Measurements from ENCODE around the gene OSBPL10. TPM values are rescaled to one million over a fixed set of nuclear protein-coding genes. Genes with fewer than 3 reads are reported as not detected.
"Not testable (repeated sequence)": the region's sequence is repeated elsewhere in the genome, so short reads cannot be mapped to it uniquely, and the experiment has no call there.

OSBPL10 gene
- polyA plus RNA-seq, 1 donor from 2014 or later = 2.0 TPM

DNA sequence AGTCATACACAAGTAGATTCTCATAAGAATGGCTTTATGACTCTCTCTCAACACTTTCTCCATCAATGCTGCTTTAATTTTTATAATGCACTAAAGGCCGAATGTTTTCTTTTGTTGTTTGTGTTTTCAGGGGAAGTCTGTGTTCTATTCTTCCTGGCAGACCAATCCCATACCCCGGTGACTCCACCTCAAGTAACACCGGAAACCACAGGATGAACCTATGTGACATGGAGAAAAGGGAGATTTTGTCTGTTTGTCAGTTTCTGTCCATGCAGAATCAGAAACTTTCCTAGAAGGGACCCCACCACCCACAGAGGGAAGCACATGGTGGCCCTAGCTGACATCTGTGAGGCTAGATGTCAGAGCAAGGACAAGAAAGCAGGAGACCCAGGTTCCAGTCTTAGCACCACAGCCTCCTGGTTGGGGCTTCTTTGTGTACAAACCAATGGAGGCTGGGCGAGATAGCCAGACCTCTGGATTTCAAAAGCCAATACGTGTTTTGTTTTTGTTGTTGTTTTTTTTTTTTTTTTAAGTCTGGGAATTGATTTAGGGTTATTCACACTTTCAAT, 109.0 kb downstream of the OSBPL10 start:
- Histone ChIP-seq H3F3A (ENCODE audit: insufficient read depth, low read length, poor library complexity, severe bottlenecking) (no peaks in the 10 kb centered on the region), H2AFZ (ENCODE audit: low read depth, low read length) (no peak overlapping the region), H4K20me1 (ENCODE audit: insufficient read depth) (no peaks in the 10 kb centered on the region), H3K4me2 (ENCODE audit: low read length) (no peak overlapping the region), H3K27ac (ENCODE audit: low read length) (no peak overlapping the region), H3K9ac (ENCODE audit: low read length) (no peak overlapping the region), H3K36me3 (ENCODE audit: insufficient read depth, low read length) (no peaks in the 10 kb centered on the region), H3K4me3 (ENCODE audit: low read length) (no peak overlapping the region), H3K27me3 (ENCODE audit: insufficient read depth, low read depth, low read length) (no peaks in the 10 kb centered on the region), H3K9me3 (ENCODE audit: low read length) (no peaks in the 10 kb centered on the region), H3K9me2 (ENCODE audit: insufficient read depth, low read length) (no peaks in the 10 kb centered on the region), H3K79me2 (replicated peaks; ENCODE audit: insufficient read depth, low read length) (no peaks in the 10 kb centered on the region)
- TF ChIP-seq CTCF (IDR thresholded peaks at IDR 0.05; ENCODE audit: poor library complexity, severe bottlenecking) (no peak), RAD21 (conservative IDR thresholded peaks at IDR 0.05) (no peak), EZH2 (IDR thresholded peaks at IDR 0.05; ENCODE audit: borderline replicate concordance, insufficient read depth, low read length, poor library complexity, severe bottlenecking) (no peak), SMC3 (conservative IDR thresholded peaks at IDR 0.05; ENCODE audit: poor library complexity) (no peak)
- TF ChIP-seq, protein P1, sequence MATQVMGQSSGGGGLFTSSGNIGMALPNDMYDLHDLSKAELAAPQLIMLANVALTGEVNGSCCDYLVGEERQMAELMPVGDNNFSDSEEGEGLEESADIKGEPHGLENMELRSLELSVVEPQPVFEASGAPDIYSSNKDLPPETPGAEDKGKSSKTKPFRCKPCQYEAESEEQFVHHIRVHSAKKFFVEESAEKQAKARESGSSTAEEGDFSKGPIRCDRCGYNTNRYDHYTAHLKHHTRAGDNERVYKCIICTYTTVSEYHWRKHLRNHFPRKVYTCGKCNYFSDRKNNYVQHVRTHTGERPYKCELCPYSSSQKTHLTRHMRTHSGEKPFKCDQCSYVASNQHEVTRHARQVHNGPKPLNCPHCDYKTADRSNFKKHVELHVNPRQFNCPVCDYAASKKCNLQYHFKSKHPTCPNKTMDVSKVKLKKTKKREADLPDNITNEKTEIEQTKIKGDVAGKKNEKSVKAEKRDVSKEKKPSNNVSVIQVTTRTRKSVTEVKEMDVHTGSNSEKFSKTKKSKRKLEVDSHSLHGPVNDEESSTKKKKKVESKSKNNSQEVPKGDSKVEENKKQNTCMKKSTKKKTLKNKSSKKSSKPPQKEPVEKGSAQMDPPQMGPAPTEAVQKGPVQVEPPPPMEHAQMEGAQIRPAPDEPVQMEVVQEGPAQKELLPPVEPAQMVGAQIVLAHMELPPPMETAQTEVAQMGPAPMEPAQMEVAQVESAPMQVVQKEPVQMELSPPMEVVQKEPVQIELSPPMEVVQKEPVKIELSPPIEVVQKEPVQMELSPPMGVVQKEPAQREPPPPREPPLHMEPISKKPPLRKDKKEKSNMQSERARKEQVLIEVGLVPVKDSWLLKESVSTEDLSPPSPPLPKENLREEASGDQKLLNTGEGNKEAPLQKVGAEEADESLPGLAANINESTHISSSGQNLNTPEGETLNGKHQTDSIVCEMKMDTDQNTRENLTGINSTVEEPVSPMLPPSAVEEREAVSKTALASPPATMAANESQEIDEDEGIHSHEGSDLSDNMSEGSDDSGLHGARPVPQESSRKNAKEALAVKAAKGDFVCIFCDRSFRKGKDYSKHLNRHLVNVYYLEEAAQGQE (IDR thresholded peaks at IDR 0.05; ENCODE audit: borderline replicate concordance) = no peak

DNA sequence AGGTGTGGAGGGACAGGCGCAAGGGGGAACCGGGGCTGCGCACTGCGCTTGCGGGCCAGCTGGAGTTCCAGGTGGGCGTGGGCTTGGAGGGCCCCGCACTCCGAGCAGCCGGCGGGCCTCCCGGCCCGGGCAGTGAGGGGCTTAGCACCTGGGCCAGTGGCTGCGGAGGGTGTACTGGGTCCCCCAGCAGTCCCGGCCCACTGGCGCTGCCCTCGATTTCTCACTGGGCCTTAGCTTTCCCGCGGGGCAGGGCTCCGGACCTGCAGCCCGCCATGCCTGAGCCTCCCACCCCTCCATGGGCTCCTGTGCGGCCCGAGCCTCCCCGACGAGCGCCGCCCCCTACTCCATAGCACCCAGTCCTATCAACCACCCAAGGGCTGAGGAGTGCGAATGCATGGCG, 111.0 kb downstream of the OSBPL10 start:
- not testable (repeated sequence) for H3K4me3 ChIP-seq (ENCODE audit: low read length); H3K9ac ChIP-seq (ENCODE audit: low read length); H3K27ac ChIP-seq (ENCODE audit: low read length); H3K36me3 ChIP-seq (ENCODE audit: insufficient read depth, low read length); H4K20me1 ChIP-seq (ENCODE audit: insufficient read depth); H2AFZ ChIP-seq (ENCODE audit: low read depth, low read length); H3F3A ChIP-seq (ENCODE audit: insufficient read depth, low read length, poor library complexity, severe bottlenecking); H3K27me3 ChIP-seq (ENCODE audit: insufficient read depth, low read depth, low read length); H3K9me3 ChIP-seq (ENCODE audit: low read length); H3K9me2 ChIP-seq (ENCODE audit: insufficient read depth, low read length); H3K4me2 ChIP-seq (ENCODE audit: low read length); H3K79me2 ChIP-seq (replicated peaks; ENCODE audit: insufficient read depth, low read length)

GRCh38 chr3:31868236-31868635, 112.8 kb downstream of the OSBPL10 start:
- Histone ChIP-seq H3K9me3 (ENCODE audit: low read length) (no peaks in the 10 kb centered on the region), H3K36me3 (ENCODE audit: insufficient read depth, low read length) (no peaks in the 10 kb centered on the region), H4K20me1 (ENCODE audit: insufficient read depth) (no peaks in the 10 kb centered on the region), H3K4me2 (ENCODE audit: low read length) (no peak overlapping the region), H3K27ac (ENCODE audit: low read length) (no peak overlapping the region), H3F3A (ENCODE audit: insufficient read depth, low read length, poor library complexity, severe bottlenecking) (no peaks in the 10 kb centered on the region), H3K27me3 (ENCODE audit: insufficient read depth, low read depth, low read length) (no peaks in the 10 kb centered on the region), H3K9ac (ENCODE audit: low read length) (no peak overlapping the region), H3K4me3 (ENCODE audit: low read length) (no peak overlapping the region), H3K79me2 (replicated peaks; ENCODE audit: insufficient read depth, low read length) (no peaks in the 10 kb centered on the region), H2AFZ (ENCODE audit: low read depth, low read length) (no peak overlapping the region), H3K9me2 (ENCODE audit: insufficient read depth, low read length) (no peaks in the 10 kb centered on the region)
- TF ChIP-seq EZH2 (IDR thresholded peaks at IDR 0.05; ENCODE audit: borderline replicate concordance, insufficient read depth, low read length, poor library complexity, severe bottlenecking) = no peak
- TF ChIP-seq MXI1 (conservative IDR thresholded peaks at IDR 0.05; ENCODE audit: poor library complexity, severe bottlenecking) = no peak
- no peak for TF ChIP-seq EP300 (conservative IDR thresholded peaks at IDR 0.05; ENCODE audit: poor library complexity, severe bottlenecking)
- no peak for TF ChIP-seq RAD21 (conservative IDR thresholded peaks at IDR 0.05)
- TF ChIP-seq POLR2AphosphoS5 (IDR thresholded peaks at IDR 0.05) = no peak
- no peak for TF ChIP-seq TAF1 (IDR thresholded peaks at IDR 0.05; ENCODE audit: low read depth)
- TF ChIP-seq SMC3 (conservative IDR thresholded peaks at IDR 0.05; ENCODE audit: poor library complexity) = no peak
- TF ChIP-seq, protein P1 (IDR thresholded peaks at IDR 0.05; ENCODE audit: borderline replicate concordance) = no peak
- no peak for TF ChIP-seq CTCF (IDR thresholded peaks at IDR 0.05; ENCODE audit: poor library complexity, severe bottlenecking)

Measured in neural cell (in vitro differentiated cells).